Measurements from ENCODE around the gene NPEPL1.
A peak's percentile ranks its signal among the peaks of the same experiment; 100 is the strongest.

NPEPL1 gene

GRCh38 chr20:58657986-58658385 is 34.6 kb upstream of the NPEPL1 start:
- DNase-seq: no peak

DNA sequence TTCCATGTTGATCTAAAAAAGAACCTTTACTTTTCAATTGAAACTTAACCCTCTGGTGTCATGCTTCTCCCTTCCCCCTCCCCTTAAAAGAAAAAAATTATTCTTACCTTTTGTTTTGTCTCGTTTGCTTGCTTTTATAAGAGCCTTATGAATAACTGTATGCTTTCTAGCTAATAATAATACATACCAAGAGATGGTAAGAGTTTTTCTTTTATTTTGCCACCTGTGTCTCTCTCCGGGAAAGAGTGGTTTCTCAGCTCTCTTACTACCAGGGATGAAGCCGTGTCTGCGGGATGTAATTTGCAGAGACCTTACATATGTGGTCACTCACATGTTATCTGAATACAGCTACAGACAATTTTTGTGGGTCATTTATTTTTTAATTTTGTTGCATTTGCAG is 33.8 kb upstream of the NPEPL1 start:
- DNase-seq: no peak

DNA sequence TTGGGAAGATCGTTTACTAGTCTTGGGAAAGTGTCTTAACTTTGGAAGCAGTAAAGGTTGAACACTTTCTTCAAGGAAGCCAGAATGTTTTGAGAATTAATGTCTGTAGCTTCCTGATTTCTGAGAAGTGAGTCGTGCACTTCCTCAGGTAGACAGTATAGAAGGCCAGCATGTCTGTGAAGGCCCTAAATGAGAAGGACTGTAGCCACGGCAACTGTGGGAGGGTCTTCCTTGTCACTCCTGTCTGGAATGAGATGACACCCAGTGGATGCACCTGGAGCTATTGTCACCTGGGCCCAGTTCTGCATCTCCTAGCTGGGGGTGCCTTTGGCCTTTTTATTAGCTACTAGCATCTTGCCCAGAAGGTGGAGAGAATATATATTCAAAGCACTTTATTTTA is 32.8 kb upstream of the NPEPL1 start:
- DNase-seq: no peak

DNA sequence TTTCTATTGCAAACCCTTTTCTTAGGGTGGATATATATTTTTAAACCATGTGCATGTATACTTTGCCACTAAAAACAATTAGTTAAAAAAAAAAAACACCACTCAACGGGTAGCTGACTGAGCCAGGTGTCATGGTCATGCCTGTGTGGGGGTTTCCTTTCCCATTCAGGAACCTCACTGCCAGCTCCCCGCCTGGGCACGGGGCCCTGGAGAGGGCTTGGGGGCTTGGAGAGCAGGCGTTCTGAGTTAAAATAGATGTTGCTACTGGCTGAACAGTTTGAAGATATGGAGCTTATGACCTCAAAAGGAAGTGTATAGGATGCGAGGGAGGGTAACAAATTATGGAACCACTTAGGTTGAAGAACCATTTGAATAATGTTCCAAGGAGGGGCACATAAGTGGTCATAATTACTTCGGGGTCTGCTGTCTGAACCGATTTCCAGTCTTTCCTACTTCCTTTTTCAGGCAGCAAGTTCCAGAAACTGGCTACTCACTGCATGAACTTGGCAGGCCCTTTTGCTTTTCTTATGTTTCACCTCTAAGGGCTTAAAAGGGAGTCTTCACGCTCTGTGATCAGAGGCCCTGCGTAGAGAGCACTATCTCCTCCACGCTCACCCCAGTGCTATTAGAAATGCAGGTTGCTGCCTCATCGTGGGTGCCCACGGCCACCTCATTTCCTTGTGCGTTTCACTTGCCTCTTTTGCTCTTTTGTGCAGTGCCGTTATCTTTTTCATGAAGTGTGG is 31.6 kb upstream of the NPEPL1 start:
- peak; percentile 51 for DNase-seq

DNA sequence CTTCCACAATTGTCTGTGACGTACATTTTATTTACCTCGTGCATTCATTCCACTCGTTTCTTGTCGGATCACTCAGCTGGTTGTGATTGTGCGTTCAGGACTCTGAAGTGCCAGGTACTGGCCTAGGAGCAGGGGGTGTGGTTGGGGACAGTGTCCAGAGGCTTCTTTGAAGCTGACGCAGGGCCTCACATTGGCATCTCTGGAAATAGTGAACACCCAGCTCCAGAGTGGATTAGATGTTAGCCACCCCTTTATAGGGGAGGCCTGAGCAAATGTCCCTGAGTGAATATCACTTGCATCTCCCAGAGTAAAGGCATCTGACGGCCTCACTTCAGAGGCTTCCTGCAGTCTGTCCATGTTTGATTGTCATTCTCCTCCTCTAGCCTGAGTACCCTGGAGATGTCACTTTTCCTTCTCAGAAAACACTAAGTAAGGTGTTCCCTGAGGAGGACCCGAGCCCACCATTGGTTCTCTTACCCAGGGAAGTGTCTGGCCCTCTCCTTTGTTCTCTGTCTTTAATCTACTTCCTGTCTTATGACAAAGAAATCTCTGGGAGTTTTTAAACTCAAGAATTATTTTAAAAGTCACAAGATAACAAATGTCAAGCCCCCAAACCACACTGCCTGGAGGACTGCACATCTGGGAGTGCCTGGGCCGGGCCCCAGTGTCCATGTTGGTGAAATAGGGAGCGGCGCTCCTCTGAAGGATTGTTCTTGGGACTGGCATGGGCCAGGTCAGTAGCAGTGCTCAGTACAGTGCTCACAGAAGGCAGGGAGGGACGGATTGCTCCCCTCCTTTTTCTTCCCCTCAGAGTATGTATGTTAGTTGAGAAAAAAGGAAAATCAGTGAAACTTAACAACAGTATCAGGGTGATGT is 30.8 kb upstream of the NPEPL1 start:
- no peak for DNase-seq

- no peak for DNase-seq
These were observed 28.3 kb upstream of the NPEPL1 start for GRCh38 chr20:58664331-58664730.

DNA sequence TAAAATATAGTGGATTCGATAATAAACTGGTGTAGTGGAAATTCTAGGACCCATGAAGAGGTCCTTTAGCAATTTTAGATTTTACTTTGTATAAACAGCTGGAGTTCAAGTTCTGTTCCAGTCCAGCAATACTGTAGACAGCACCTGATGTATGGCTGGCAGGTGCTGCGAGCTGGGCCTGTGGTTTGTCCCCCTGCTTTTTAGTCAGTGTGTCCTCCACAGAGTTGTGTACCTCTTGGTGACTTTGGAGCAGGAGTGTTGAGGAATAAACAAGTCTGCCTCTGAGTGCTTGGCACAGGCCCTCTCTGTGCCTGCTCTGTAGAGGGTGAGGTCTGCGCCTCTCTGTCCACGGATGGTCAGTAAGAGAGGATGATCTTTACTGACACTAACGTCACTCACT is 27.7 kb upstream of the NPEPL1 start:
- DNase-seq: no peak

DNA sequence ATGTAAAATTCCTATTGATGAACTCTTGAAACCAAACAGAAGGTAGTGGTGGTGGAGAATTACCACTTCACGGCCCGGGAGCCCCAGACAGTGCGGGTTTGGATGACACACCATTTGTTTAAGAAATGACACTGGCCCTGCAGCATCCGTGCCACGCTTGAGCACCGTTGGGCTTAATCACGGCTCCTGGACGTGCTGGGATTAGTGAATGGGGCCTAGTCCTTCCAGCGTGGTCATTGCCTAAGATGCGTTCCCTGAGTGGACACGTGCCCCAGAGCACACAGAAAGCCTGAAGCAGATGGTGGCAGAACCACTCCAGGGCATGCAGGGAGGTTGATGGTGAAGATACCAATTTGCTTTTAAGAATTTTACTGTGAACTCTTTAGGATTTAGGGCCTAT is 27.0 kb upstream of the NPEPL1 start:
- DNase-seq: no peak

- DNase-seq: no peak
These were observed 25.9 kb upstream of the NPEPL1 start for GRCh38 chr20:58666702-58667101.

GRCh38 chr20:58667975-58668374 is 24.6 kb upstream of the NPEPL1 start:
- no peak for DNase-seq

- DNase-seq: no peak
These were observed 23.7 kb upstream of the NPEPL1 start for GRCh38 chr20:58668901-58669286.

DNA sequence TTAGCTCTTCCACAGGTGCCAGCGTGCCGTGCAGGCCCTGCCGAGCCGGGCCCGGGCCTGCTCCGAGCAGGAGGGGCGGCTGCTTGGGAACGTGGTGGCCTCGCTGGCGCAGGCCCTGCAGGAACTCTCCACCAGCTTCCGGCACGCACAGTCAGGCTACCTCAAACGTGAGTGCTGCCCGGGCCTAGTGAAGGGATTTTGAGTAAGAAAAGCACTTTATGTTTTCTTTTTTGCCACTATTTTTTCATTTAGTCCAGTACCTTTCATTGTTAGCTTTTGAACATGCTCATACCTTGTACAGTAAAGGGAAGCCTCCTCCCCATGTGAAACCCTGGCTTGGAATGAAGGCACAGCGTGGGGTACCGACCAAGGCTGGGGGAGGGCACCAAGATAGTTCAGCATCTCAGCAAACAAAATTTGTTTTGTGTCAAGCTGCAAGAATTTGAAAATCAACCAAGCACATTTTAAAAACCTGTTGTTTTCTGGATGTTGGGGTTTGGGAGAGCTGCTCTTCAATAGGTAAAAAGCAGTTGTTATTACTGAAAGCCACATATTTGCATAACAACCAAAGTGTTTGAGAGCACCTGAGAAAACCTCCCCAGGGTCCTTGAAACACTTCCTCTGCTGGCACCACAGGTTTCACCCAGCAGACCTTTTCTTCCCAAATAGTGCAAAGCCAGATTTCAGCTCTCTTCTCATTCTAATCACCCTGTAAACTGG is 23.2 kb upstream of the NPEPL1 start:
- DNase-seq: no peak

GRCh38 chr20:58670102-58670501 is 22.5 kb upstream of the NPEPL1 start:
- DNase-seq: no peak

DNA sequence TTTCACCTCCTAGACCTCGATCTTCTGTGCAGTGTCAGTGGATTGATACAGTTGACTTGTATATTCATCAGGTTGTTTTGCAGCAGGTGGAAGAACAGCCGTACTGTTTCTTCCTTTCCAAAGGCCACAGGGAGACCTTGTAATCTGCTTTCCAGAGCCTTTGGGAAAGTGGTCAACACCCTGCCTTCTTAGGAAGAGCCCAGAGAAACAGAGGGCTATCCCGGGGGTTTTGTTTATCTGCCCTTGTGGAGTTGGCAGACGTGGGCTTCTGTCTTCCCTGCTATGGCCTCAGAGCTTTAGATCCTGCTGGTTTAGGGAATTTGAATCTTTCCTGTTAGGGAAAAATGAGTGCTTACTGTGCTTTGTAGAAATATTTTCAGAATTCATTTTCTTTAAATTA is 21.9 kb upstream of the NPEPL1 start:
- DNase-seq: no peak

- DNase-seq: no peak
These were observed 19.5 kb upstream of the NPEPL1 start for GRCh38 chr20:58673119-58673518.

DNA sequence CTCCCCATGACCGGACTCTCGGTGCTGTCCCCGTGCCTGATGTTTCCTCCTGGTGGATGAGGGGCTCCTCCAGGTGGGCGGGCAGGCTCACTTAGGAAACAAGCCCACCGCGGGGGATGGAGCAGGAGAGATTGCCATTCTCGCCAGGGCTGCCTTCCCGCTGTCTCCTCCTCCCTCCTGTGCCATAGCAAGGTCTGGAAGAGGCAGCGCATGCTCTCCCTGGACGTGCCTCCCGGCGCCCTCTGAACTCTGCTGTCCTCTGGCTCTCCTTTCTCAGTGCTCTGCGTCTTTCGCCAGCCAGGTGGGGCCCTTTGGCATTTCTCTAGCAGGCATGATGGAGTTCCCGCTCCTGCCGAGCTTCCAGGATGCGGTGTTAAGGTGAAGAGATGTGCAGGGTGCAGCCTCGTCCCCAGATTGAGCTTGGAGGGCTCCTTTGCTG is 17.4 kb upstream of the NPEPL1 start:
- DNase-seq: no peak

- no peak for DNase-seq
These were observed 17.0 kb upstream of the NPEPL1 start for GRCh38 chr20:58675641-58676040.

DNA sequence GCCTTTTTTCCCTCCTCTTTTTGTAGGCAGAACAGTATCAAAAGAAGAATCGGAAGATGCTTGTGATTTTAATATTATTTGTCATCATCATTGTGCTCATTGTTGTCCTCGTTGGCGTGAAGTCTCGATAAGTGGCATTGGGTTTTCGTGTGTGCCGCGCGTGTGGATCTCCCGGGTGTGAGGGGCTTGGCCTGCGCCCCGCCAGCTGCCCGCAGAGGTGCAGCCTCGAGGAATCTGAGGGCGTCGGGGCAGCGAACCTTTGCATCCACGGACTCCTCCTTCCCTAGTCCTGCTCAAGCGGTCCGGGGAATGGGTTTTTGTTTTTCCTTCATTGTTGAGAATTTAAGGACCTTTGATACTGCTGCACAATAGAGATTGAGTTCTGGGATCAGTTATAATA is 16.4 kb upstream of the NPEPL1 start:
- DNase-seq: no peak

DNA sequence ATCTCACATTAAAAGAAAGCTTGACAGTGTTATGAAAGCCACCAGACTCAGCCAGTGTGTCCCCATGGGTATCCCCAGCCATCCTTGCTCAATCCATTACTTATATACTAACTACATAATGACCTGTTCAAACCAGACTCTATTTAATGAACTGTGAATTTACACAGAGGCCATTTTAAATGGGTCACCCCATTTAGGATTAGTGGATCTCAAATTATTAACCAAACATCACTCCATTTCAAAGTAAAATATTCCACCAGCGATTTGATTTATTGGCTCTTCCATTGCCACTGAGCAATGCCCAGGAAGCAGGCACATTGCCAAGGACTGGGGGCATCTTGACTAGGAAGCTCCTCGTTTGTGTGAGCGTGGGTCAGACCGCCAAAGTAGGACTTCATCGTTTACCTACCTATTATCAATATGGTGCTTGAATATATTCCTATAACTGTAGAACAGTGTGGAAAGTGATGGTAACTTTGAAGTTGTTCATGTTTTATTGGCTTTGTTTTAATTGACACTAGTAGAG is 15.5 kb upstream of the NPEPL1 start:
- DNase-seq: no peak

DNA sequence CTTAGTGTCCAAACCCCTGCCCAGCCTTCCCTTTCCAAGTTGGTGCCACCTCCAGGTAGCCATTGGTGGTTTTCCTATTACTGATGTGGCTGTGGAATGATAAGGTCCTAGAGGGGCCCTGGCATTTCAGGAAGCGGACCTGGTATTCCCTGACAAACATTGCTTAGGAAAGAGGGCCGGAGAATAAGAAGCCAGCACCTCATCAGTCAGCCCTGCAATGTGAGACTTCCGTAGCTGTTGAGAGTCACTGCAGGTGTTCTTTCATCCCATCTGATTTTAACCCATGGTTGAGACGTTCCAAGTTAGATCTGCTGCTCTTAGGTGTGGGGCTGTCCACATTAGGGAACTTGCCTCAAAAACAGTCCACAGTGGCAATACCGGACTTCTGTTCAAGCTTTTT is 14.8 kb upstream of the NPEPL1 start:
- no peak for DNase-seq

DNA sequence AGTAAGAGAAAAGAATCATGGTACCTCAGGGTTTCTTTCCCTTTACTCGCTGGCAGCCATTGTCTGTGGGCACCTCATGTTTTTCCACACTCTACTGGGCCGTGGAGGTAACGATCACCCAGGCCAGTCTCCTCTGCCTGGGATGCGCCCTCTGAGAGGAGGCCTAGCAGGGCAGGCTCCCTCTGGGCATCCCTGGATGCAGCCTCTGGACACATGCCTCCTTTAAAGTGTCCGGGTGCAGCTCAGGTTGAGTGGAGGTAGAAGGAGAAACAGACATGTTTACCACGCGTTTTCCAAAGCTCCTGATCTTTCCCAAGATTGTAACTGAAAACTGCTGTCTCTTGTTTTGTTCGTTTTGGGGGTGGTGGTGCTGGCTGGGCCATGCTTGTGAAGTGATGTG is 13.8 kb upstream of the NPEPL1 start:
- DNase-seq: no peak

GRCh38 chr20:58682656-58683531 is 9.7 kb upstream of the NPEPL1 start:
- DNase-seq: no peak
